ENCODE data around the gene TEDC2. TPM values are rescaled to one million over a fixed set of nuclear protein-coding genes. Genes with fewer than 3 reads are reported as not detected.

Gene TEDC2
- total RNA-seq (ENCODE audit: unreplicated experiment): 9.1 TPM
- long read RNA-seq, partial matches to known transcripts: 3 of 6 reads
- long read RNA-seq, other reads (novel, unspliced or antisense): 1 of 6 reads

- Mint-ChIP-seq H3K4me1 (ENCODE audit: unreplicated experiment) (peaks cover 3% of the 10 kb centered on the region), H3K27ac (ENCODE audit: unreplicated experiment) (no peak within 1 kb of the TSS), H3K4me3 (ENCODE audit: unreplicated experiment) (peak within 1 kb of the TSS; percentile 93), H3K27me3 (ENCODE audit: unreplicated experiment) (peaks cover 28% of the 10 kb centered on the region), H3K36me3 (ENCODE audit: low read depth, unreplicated experiment) (peaks cover 11% of the 10 kb centered on the region), H3K9me3 (ENCODE audit: unreplicated experiment) (no peaks in the 10 kb centered on the region)
- DNase-seq (ENCODE audit: low spot score): peak; percentile 94
- no peak for TF ChIP-seq CTCF (IDR thresholded peaks at IDR 0.05; ENCODE audit: unreplicated experiment)
These were observed at the start of gene TEDC2 for GRCh38 chr16:2459647-2460390. TSS of gene TEDC2 (plus strand) at chr16:2460109. CDS start at chr16:2460145, 36 bp downstream.

- Mint-ChIP-seq H3K36me3 (ENCODE audit: low read depth, unreplicated experiment) (no peaks in the 10 kb centered on the region), H3K4me3 (ENCODE audit: unreplicated experiment) (no peak overlapping the region), H3K27ac (ENCODE audit: unreplicated experiment) (no peak overlapping the region), H3K27me3 (ENCODE audit: unreplicated experiment) (no peaks in the 10 kb centered on the region), H3K4me1 (ENCODE audit: unreplicated experiment) (peaks cover under 1% of the 10 kb centered on the region), H3K9me3 (ENCODE audit: unreplicated experiment) (no peaks in the 10 kb centered on the region)
- DNase-seq (ENCODE audit: low spot score): no peak
- no peak for TF ChIP-seq CTCF (IDR thresholded peaks at IDR 0.05; ENCODE audit: unreplicated experiment)
These were observed 44.8 kb upstream of the TEDC2 start for GRCh38 chr16:2415085-2415484.

- H3K27me3 Mint-ChIP-seq (ENCODE audit: unreplicated experiment): no peaks in the 10 kb centered on the region
- no peaks in the 10 kb centered on the region for H3K36me3 Mint-ChIP-seq (ENCODE audit: low read depth, unreplicated experiment)
- H3K27ac Mint-ChIP-seq (ENCODE audit: unreplicated experiment): no peak overlapping the region
- H3K4me1 Mint-ChIP-seq (ENCODE audit: unreplicated experiment): peaks cover 3% of the 10 kb centered on the region
- TF ChIP-seq CTCF (IDR thresholded peaks at IDR 0.05; ENCODE audit: unreplicated experiment): no peak
- H3K9me3 Mint-ChIP-seq (ENCODE audit: unreplicated experiment): no peaks in the 10 kb centered on the region
- DNase-seq (ENCODE audit: low spot score): no peak
- no peak overlapping the region for H3K4me3 Mint-ChIP-seq (ENCODE audit: unreplicated experiment)
These were observed 39.9 kb upstream of the TEDC2 start for GRCh38 chr16:2420035-2420434.

GRCh38 chr16:2422123-2422867 is 37.6 kb upstream of the TEDC2 start:
- Mint-ChIP-seq H3K36me3 (ENCODE audit: low read depth, unreplicated experiment) (no peaks in the 10 kb centered on the region), H3K27ac (ENCODE audit: unreplicated experiment) (no peak overlapping the region), H3K4me1 (ENCODE audit: unreplicated experiment) (peaks cover 3% of the 10 kb centered on the region), H3K27me3 (ENCODE audit: unreplicated experiment) (peaks cover 5% of the 10 kb centered on the region), H3K4me3 (ENCODE audit: unreplicated experiment) (no peak overlapping the region), H3K9me3 (ENCODE audit: unreplicated experiment) (no peaks in the 10 kb centered on the region)
- no peak for DNase-seq (ENCODE audit: low spot score)
- TF ChIP-seq CTCF (IDR thresholded peaks at IDR 0.05; ENCODE audit: unreplicated experiment): no peak

All from endothelial cell (in vitro differentiated cells).